ENCODE measurements around the gene THAP4.

DNA sequence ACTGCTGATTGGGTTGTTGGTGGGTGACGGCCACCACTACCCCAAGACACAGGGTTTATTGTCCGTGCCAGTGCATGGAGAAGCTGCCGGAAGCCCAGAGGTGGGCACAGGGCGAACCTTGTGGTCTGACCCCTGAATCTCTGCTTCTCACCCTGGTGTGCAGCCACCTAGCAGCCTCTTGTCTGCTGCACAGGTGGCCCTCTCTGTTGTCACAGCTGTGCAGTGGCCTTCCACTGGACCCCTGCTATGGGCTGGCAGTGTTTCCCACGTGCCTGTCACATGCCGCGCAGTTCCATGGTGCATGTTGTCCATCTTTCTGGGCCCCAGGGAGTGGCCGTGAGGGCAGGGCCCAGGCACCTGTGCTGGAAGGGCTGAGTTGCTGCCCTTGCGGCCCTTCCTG, 15.8 kb upstream of the THAP4 start:
- TF ChIP-seq, protein P1, sequence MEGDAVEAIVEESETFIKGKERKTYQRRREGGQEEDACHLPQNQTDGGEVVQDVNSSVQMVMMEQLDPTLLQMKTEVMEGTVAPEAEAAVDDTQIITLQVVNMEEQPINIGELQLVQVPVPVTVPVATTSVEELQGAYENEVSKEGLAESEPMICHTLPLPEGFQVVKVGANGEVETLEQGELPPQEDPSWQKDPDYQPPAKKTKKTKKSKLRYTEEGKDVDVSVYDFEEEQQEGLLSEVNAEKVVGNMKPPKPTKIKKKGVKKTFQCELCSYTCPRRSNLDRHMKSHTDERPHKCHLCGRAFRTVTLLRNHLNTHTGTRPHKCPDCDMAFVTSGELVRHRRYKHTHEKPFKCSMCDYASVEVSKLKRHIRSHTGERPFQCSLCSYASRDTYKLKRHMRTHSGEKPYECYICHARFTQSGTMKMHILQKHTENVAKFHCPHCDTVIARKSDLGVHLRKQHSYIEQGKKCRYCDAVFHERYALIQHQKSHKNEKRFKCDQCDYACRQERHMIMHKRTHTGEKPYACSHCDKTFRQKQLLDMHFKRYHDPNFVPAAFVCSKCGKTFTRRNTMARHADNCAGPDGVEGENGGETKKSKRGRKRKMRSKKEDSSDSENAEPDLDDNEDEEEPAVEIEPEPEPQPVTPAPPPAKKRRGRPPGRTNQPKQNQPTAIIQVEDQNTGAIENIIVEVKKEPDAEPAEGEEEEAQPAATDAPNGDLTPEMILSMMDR (IDR thresholded peaks at IDR 0.05), result no peak
- no peak for TF ChIP-seq EP300 (IDR thresholded peaks at IDR 0.05)
